Renal pelvis (tissue), 4 donors: ENCODE data around the gene LRIG2. TPM values are rescaled to one million over a fixed set of nuclear protein-coding genes. Genes with fewer than 3 reads are reported as not detected.
"Not testable (repeated sequence)": the region's sequence is repeated elsewhere in the genome, so short reads cannot be mapped to it uniquely, and the experiment has no call there.

ENCODE experiments used
- DNase-seq: peaks from one replicate; pipeline ENCODE4 v3.0.0-alpha.2; 2013
- polyA plus RNA-seq, 3 donors: library from polyadenylated mRNA; unstranded; fragments of 120-200 nt; gene quantifications; one replicate each; pipeline ENCODE4 v1.2.1, GENCODE V29; 2013; ENCODE audit not compliant: insufficient read length in 3 of 3

Gene LRIG2
- polyA plus RNA-seq, 3 donors = 12.8 to 24.3 (median 22.2) TPM

- DNase-seq = no peak
Observed at GRCh38 chr1:113053344-113054126, 19.5 kb upstream of the LRIG2 start.

GRCh38 chr1:113055570-113055969 lies 17.4 kb upstream of the LRIG2 start:
- no peak for DNase-seq

GRCh38 chr1:113057006-113057405 lies 16.0 kb upstream of the LRIG2 start:
- peak; percentile 60 for DNase-seq

GRCh38 chr1:113058941-113059706 lies 13.9 kb upstream of the LRIG2 start:
- peak; percentile 31 for DNase-seq

- not testable (repeated sequence) for DNase-seq
Observed at GRCh38 chr1:113063456-113063855, 9.5 kb upstream of the LRIG2 start.

GRCh38 chr1:113072141-113072756 lies 749 bp upstream of the LRIG2 start:
- no peak for DNase-seq

- DNase-seq = peak; percentile 58
Observed at GRCh38 chr1:113073479-113073950, 517 bp downstream of the LRIG2 start.

- DNase-seq = no peak
Observed at GRCh38 chr1:113074237-113074636, 1.2 kb downstream of the LRIG2 start.

GRCh38 chr1:113077978-113078377 lies 5.0 kb downstream of the LRIG2 start:
- not testable (repeated sequence) for DNase-seq

- no peak for DNase-seq
Observed at GRCh38 chr1:113086541-113086940, 13.5 kb downstream of the LRIG2 start.

- DNase-seq = no peak
Observed at GRCh38 chr1:113088972-113089371, 16.0 kb downstream of the LRIG2 start.

- no peak for DNase-seq
Observed at GRCh38 chr1:113090051-113090450, 17.1 kb downstream of the LRIG2 start.

GRCh38 chr1:113091988-113092594 lies 19.1 kb downstream of the LRIG2 start:
- no peak for DNase-seq

GRCh38 chr1:113094506-113094905 lies 21.5 kb downstream of the LRIG2 start:
- no peak for DNase-seq

- no peak for DNase-seq
Observed at GRCh38 chr1:113095790-113096455, 22.9 kb downstream of the LRIG2 start.

GRCh38 chr1:113096493-113096892 lies 23.5 kb downstream of the LRIG2 start:
- DNase-seq = no peak

GRCh38 chr1:113101588-113101987 lies 28.6 kb downstream of the LRIG2 start:
- no peak for DNase-seq

- DNase-seq = no peak
Observed at GRCh38 chr1:113103048-113103447, 30.1 kb downstream of the LRIG2 start.

GRCh38 chr1:113103977-113104376 lies 31.0 kb downstream of the LRIG2 start:
- no peak for DNase-seq

- DNase-seq = no peak
Observed at GRCh38 chr1:113106910-113107309, 33.9 kb downstream of the LRIG2 start.

- no peak for DNase-seq
Observed at GRCh38 chr1:113109908-113110554, 37.0 kb downstream of the LRIG2 start.
